Heart right ventricle (tissue), 16 donors: ENCODE results near the gene SCAMP5. TPM values are rescaled to one million over a fixed set of nuclear protein-coding genes. Genes with fewer than 3 reads are reported as not detected.
A peak's percentile ranks its signal among the peaks of the same experiment; 100 is the strongest.

Source experiments
- ATAC-seq, 8 donors: fragments of 200-7000 bp; cut with Tn5 transposase; one replicate each; pipeline ENCODE4 v1.9.1; 2020; ENCODE audit warnings: mild to moderate bottlenecking in 8 of 8, moderate library complexity in 8 of 8, moderate number of reproducible peaks in 1 of 8
- DNase-seq, 2 donors: peaks; one replicate each; pipeline ENCODE4 v3.0.0-alpha.2; 2020
- H3K27ac ChIP-seq, 10 donors: fragments of 200-600 bp; sonication (generic) in 2 of 10; one replicate each; pipeline versions ENCODE4 v1.5.0 to v1.8.0; 2020 to 2022; ENCODE audit warnings: mild to moderate bottlenecking in 3 of 10
- H3K27me3 ChIP-seq, 7 donors: fragments of 200-600 bp; one replicate each; pipeline ENCODE4 v1.8.0; 2021 to 2022; ENCODE audit warnings: mild to moderate bottlenecking in 2 of 7
- H3K36me3 ChIP-seq, 9 donors: fragments of 200-600 bp; sonication (generic) in 1 of 9; one replicate each; pipeline versions ENCODE4 v1.5.0 to v1.8.0; 2020 to 2022; ENCODE audit warnings: mild to moderate bottlenecking in 2 of 9
- H3K4me1 ChIP-seq, 9 donors: fragments of 200-600 bp; sonication (generic) in 1 of 9; one replicate each; pipeline versions ENCODE4 v1.5.0 to v1.8.0; 2020 to 2022; ENCODE audit warnings: mild to moderate bottlenecking in 4 of 9
- H3K4me3 ChIP-seq, 10 donors: fragments of 200-600 bp; sonication (generic) in 2 of 10; one replicate each; pipeline versions ENCODE4 v1.5.0 to v1.8.0; 2020 to 2022; ENCODE audit warnings: mild to moderate bottlenecking in 7 of 10, moderate library complexity in 2 of 10
- H3K9me3 ChIP-seq, 11 donors: fragments of 200-600 bp in 10 of 11; sonication (generic) in 2 of 11; one replicate each; pipeline versions ENCODE4 v1.5.0 to v1.8.0; 2013 to 2022; ENCODE audit warnings: mild to moderate bottlenecking in 2 of 11, control low read depth in 1 of 11, moderate library complexity in 1 of 11
- WGBS, 2 donors: extraction: QIAGEN DNeasy Blood & Tissue Kit; methylation state at CpG; one replicate each; pipeline ENCODE4 v1.1.7; 2013; ENCODE audit warnings: inconsistent platforms in 1 of 2; 5-methylcytosine and 5-hydroxymethylcytosine counted together
- intact Hi-C, 10 donors: fragments of 100-400 bp; cut with DNase I; formaldehyde crosslinking; loops; one replicate each; pipeline versions ENCODE4 v1.11.1 to v1.14.2; 2022
- polyA plus RNA-seq, 2 donors: library from polyadenylated mRNA; stranded (reverse); fragments of 200-250 nt; gene quantifications; one replicate each; pipeline ENCODE4 v1.2.3, GENCODE V29; 2013
- total RNA-seq, 10 donors: library from RNA; stranded (reverse); fragmentation: NEBNext Ultra II Directional in 3 of 10; extraction: Animal tissue kit (Norgen Biotek cat#: 25700) in 3 of 10; gene quantifications; one replicate each; pipeline versions ENCODE4 v1.2.1 to v1.2.4, GENCODE V29; 2021 to 2023
- TF ChIP-seq, protein P1 (sequence below), 9 donors: fragments of 200-600 bp; sonication (generic) in 2 of 9; IDR thresholded peaks; one replicate each; pipeline versions ENCODE4 v1.5.0 to v1.8.0; 2021 to 2022; ENCODE audit warnings: antibody characterized with exemption in 9 of 9, mild to moderate bottlenecking in 5 of 9, moderate library complexity in 1 of 9
- donor health status: Arrhythmogenic right ventricular cardiomyopathy.
- donor health status: ischemic (EF 13 %, LVEDD 7.1; RV severe dilation, severe dysfunction).
- donor health status: healthy with polysubstance abuse.
- donor health status: DM: no; HTN: yes; CAD: no.
- donor health status: DM: no; HTN: no; CAD: no.
- donor health status: ischemic (EF 25% LVEDD 6.9; RV normal size, moderate dysfunction).
- donor health status: ischemic (EF 25% LVEDD 5.7; RV mildly dilated, moderate dysfunction).
- donor health status: healthy.
- donor health status: DM: yes; HTN: yes; CAD: no.
- donor health status: Ischemic cardiomyopathy.
- donor health status: ischemic (EF 35%, LVEDD 5.7; RV mildly dilated, moderate dysfunction).
- donor health status: nonischemic (EF 11% LVEDD 7.7; RV severe dilation, severe dysfunction).
- donor health status: DM: yes; HTN: yes; CAD: no.
- donor health status: PGD.
- donor health status: ischemic (EF 29% LVEDD 5.4; RV normal size, mild dysfunction).
- donor health status: nonischemic (EF 23%, LVEDD 6.1; RV moderate dilation, normal function).

Gene SCAMP5
- total and polyA plus RNA-seq, 12 donors, result 0.55 to 7.5 (median 3.8) TPM

DNA sequence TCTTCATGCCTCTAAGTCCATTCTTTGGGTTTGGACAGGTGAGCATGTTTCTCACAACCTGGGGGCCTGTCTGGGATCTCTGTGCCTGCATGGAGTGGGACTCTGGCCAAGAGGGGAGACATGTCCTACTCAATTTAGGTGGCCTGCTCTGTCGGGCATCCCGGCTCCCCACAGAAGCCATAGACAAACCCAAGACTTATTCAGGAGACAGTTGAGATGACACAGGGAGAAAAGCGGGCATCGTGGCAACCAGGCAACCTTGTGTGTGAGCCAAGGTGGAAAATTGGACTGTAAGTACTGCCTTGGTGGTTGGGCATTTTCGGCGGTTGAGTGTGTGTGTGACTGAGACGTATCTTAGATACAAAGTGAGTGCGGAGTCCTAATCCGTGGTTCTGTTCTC, 68.5 kb downstream of the SCAMP5 start:
- TF ChIP-seq, protein P1, sequence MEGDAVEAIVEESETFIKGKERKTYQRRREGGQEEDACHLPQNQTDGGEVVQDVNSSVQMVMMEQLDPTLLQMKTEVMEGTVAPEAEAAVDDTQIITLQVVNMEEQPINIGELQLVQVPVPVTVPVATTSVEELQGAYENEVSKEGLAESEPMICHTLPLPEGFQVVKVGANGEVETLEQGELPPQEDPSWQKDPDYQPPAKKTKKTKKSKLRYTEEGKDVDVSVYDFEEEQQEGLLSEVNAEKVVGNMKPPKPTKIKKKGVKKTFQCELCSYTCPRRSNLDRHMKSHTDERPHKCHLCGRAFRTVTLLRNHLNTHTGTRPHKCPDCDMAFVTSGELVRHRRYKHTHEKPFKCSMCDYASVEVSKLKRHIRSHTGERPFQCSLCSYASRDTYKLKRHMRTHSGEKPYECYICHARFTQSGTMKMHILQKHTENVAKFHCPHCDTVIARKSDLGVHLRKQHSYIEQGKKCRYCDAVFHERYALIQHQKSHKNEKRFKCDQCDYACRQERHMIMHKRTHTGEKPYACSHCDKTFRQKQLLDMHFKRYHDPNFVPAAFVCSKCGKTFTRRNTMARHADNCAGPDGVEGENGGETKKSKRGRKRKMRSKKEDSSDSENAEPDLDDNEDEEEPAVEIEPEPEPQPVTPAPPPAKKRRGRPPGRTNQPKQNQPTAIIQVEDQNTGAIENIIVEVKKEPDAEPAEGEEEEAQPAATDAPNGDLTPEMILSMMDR (IDR thresholded peaks at IDR 0.05), result no peak
- Histone ChIP-seq H3K4me3 (no peak overlapping the region), H3K4me1 (peaks cover 3 to 76% (median 46%) of the 10 kb centered on the region in 9 donors), H3K27me3 (no peaks in the 10 kb centered on the region), H3K9me3 (peaks cover 0 to 8% (median 0%) of the 10 kb centered on the region in 11 donors), H3K36me3 (no peaks in the 10 kb centered on the region), H3K27ac (peak overlapping the region in 7 of 10 donors; percentile 40 to 84 (median 77))
- ATAC-seq (peak in 1 of 8 donors; percentile 4), DNase-seq (no peak)
- intact Hi-C loops, result no loop called here
- WGBS, 2 donors, result 79 to 84% methylated on average over 9 of the region's 9 CpGs

GRCh38 chr15:75064846-75065245, 69.5 kb downstream of the SCAMP5 start:
- H3K4me1 ChIP-seq, result peaks cover 3 to 84% (median 46%) of the 10 kb centered on the region in 9 donors
- peak overlapping the region; percentile 13 to 84 (median 67) for H3K27ac ChIP-seq
- TF ChIP-seq, protein P1 (IDR thresholded peaks at IDR 0.05), result no peak
- DNase-seq (no peak), ATAC-seq (peak in 2 of 8 donors; percentile 35 to 38)
- H3K4me3 ChIP-seq, result no peak overlapping the region
- H3K36me3 ChIP-seq, result no peaks in the 10 kb centered on the region
- 33 to 36% methylated on average over 2 of the region's 2 CpGs for WGBS, 2 donors
- intact Hi-C loops, result no loop called here
- no peaks in the 10 kb centered on the region for H3K27me3 ChIP-seq
- peaks cover 0 to 8% (median 0%) of the 10 kb centered on the region in 11 donors for H3K9me3 ChIP-seq

DNA sequence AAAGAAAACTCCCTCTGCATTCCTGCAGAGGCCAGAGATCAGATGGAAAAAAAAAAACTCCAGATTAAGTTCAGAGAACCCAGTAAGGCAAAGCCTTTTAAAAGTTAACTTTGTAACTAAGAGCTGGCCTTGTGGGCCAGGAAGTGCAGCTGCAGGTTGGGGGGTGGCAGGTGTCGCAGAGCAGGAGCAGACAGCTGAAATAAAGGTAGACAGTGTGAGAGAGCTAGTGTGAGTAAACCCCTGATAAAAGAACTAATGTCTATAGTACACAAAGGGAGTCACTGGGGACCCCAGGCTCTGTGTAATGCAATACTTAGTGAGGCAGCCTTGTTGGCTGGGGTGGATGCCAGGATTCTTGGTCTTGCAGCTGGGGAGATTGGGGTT, 70.1 kb downstream of the SCAMP5 start:
- peaks cover 0 to 8% (median 0%) of the 10 kb centered on the region in 11 donors for H3K9me3 ChIP-seq
- no peak overlapping the region for H3K4me3 ChIP-seq
- peak in 7 of 8 donors; percentile 12 to 46 (median 41) for ATAC-seq
- intact Hi-C loops, result no loop called here
- no peaks in the 10 kb centered on the region for H3K36me3 ChIP-seq
- H3K4me1 ChIP-seq, result peaks cover 3 to 90% (median 46%) of the 10 kb centered on the region in 9 donors
- no peaks in the 10 kb centered on the region for H3K27me3 ChIP-seq
- TF ChIP-seq, protein P1 (IDR thresholded peaks at IDR 0.05), result no peak
- H3K27ac ChIP-seq, result peak overlapping the region; percentile 23 to 84 (median 67)
- DNase-seq, result no peak
- 66 to 87% methylated on average over 1 of the region's 1 CpG for WGBS, 2 donors

- no peaks in the 10 kb centered on the region for H3K27me3 ChIP-seq
- H3K4me1 ChIP-seq, result peaks cover 3 to 87% (median 46%) of the 10 kb centered on the region in 9 donors
- peak overlapping the region; percentile 23 to 84 (median 70) for H3K27ac ChIP-seq
- TF ChIP-seq, protein P1 (IDR thresholded peaks at IDR 0.05), result no peak
- no peak overlapping the region for H3K4me3 ChIP-seq
- H3K9me3 ChIP-seq, result peaks cover 0 to 8% (median 0%) of the 10 kb centered on the region in 11 donors
- intact Hi-C loops, result no loop called here
- DNase-seq, result no peak
- WGBS, 2 donors, result 45% methylated on average over 6 of the region's 6 CpGs
- peak in 7 of 8 donors; percentile 38 to 89 (median 67) for ATAC-seq
- no peaks in the 10 kb centered on the region for H3K36me3 ChIP-seq
These were observed 70.6 kb downstream of the SCAMP5 start for GRCh38 chr15:75065851-75066509.
